Liver (tissue), 9 donors: ENCODE results near the gene EFNA2. TPM values are rescaled to one million over a fixed set of nuclear protein-coding genes. Genes with fewer than 3 reads are reported as not detected.

Experiments used
- DNase-seq: peaks from one replicate; pipeline ENCODE4 v3.0.0-alpha.2; 2017; ENCODE audit warnings: low spot score
- H3K27ac ChIP-seq, 2 donors: one replicate each; pipeline ENCODE4 v1.7.0; 2013; ENCODE audit warnings: inconsistent platforms in 2 of 2, low read length in 2 of 2, control low read depth in 1 of 2, low read depth in 1 of 2, mild to moderate bottlenecking in 1 of 2
- H3K27me3 ChIP-seq, 4 donors: one replicate each; pipeline versions ENCODE4 v1.6.1 to v1.7.0; 2013; ENCODE audit warnings: low read length in 3 of 4, inconsistent platforms in 1 of 4, mild to moderate bottlenecking in 1 of 4, moderate library complexity in 1 of 4; ENCODE audit not compliant: control insufficient read depth in 4 of 4, insufficient read depth in 4 of 4
- H3K36me3 ChIP-seq, 4 donors: one replicate each; pipeline versions ENCODE4 v1.6.1 to v1.7.0; 2013; ENCODE audit warnings: low read length in 3 of 4, mild to moderate bottlenecking in 3 of 4, low read depth in 1 of 4, moderate library complexity in 1 of 4; ENCODE audit not compliant: control insufficient read depth in 4 of 4, insufficient read depth in 3 of 4
- H3K4me1 ChIP-seq, 4 donors: one replicate each; pipeline versions ENCODE4 v1.6.1 to v1.7.0; 2013; ENCODE audit warnings: low read length in 3 of 4, mild to moderate bottlenecking in 3 of 4, moderate library complexity in 1 of 4; ENCODE audit not compliant: control insufficient read depth in 4 of 4, insufficient read depth in 4 of 4
- H3K4me3 ChIP-seq, 3 donors: one replicate each; pipeline versions ENCODE4 v1.6.1 to v1.7.0; 2013; ENCODE audit warnings: low read length in 3 of 3, control low read depth in 1 of 3, low read depth in 1 of 3, mild to moderate bottlenecking in 1 of 3
- H3K9ac ChIP-seq, 2 donors: one replicate each; pipeline ENCODE4 v1.7.0; 2013; ENCODE audit warnings: low read length in 2 of 2, mild to moderate bottlenecking in 2 of 2, moderate library complexity in 2 of 2, control low read depth in 1 of 2, low read depth in 1 of 2
- H3K9me3 ChIP-seq, 4 donors: one replicate each; pipeline versions ENCODE4 v1.6.1 to v1.7.0; 2013; ENCODE audit warnings: low read length in 3 of 4; ENCODE audit not compliant: control insufficient read depth in 4 of 4
- EGR1 ChIP-seq, 2 donors: IDR thresholded peaks; 2 replicates each; pipeline ENCODE4 v1.6.1; 2016 to 2018; ENCODE audit warnings: antibody characterized with exemption in 2 of 2, low read depth in 2 of 2
- FOXA1 ChIP-seq: IDR thresholded peaks from 2 replicates; pipeline ENCODE4 v1.6.1; 2016; ENCODE audit warnings: antibody characterized with exemption
- GABPA ChIP-seq, 2 donors: IDR thresholded peaks in 1 of 2; conservative IDR thresholded peaks in 1 of 2; 2 replicates each; pipeline ENCODE4 v1.6.1; 2016; ENCODE audit warnings: antibody characterized with exemption in 2 of 2, mild to moderate bottlenecking in 1 of 2, moderate library complexity in 1 of 2
- HNF4A ChIP-seq, 2 donors: conservative IDR thresholded peaks; 2 replicates each; pipeline ENCODE4 v1.6.1; 2016; ENCODE audit warnings: antibody characterized with exemption in 2 of 2, mild to moderate bottlenecking in 2 of 2
- RAD21 ChIP-seq, 2 donors: IDR thresholded peaks; 2 replicates each; pipeline ENCODE4 v1.6.1; 2016; ENCODE audit warnings: antibody characterized with exemption in 2 of 2, mild to moderate bottlenecking in 2 of 2
- RXRA ChIP-seq, 2 donors: IDR thresholded peaks; 2 replicates each; pipeline ENCODE4 v1.6.1; 2017 to 2018; ENCODE audit warnings: antibody characterized with exemption in 2 of 2, mild to moderate bottlenecking in 1 of 2
- SP1 ChIP-seq: IDR thresholded peaks from 2 replicates; pipeline ENCODE4 v1.6.1; 2018; ENCODE audit warnings: antibody characterized with exemption, mild to moderate bottlenecking
- TAF1 ChIP-seq: conservative IDR thresholded peaks from 2 replicates; pipeline ENCODE4 v1.6.1; 2016; ENCODE audit warnings: antibody characterized with exemption, mild to moderate bottlenecking
- YY1 ChIP-seq: IDR thresholded peaks from 2 replicates; pipeline ENCODE4 v1.6.1; 2016; ENCODE audit warnings: antibody characterized with exemption, mild to moderate bottlenecking
- WGBS: extraction: QIAGEN DNeasy Blood & Tissue Kit; methylation state at CpG from one replicate; pipeline ENCODE4 v1.1.7; 2013; 5-methylcytosine and 5-hydroxymethylcytosine counted together
- polyA plus RNA-seq, 2 donors: library from polyadenylated mRNA; stranded (reverse) in 1 of 2; unstranded in 1 of 2; fragments of 200-250 nt in 1 of 2; fragments of >200 nt in 1 of 2; fragmentation: Nextera tagmentation in 1 of 2; extraction: Ambion mirVana in 1 of 2; gene quantifications; one replicate each; pipeline versions ENCODE4 v1.2.1 to v1.2.3, GENCODE V29; 2013 to 2015
- total RNA-seq, 2 donors: library from RNA; depleted of rRNA; stranded (reverse); fragments of >200 nt; gene quantifications; one replicate each; pipeline ENCODE4 v1.2.3, GENCODE V29; 2014
- TF ChIP-seq, protein P1 (sequence below): IDR thresholded peaks from 2 replicates; pipeline ENCODE4 v1.6.1; 2016; ENCODE audit warnings: antibody characterized with exemption
- TF ChIP-seq, protein P2 (sequence below): IDR thresholded peaks from 2 replicates; pipeline ENCODE4 v1.6.1; 2016; ENCODE audit warnings: antibody characterized with exemption
- donor health status: healthy.
- donor health status: healthy.
- donor health status: healthy.
- donor health status: healthy.
- donor health status: healthy.

The EFNA2 gene
- total and polyA plus RNA-seq, 4 donors, result 0.98 to 9.8 (median 4.3) TPM

DNA sequence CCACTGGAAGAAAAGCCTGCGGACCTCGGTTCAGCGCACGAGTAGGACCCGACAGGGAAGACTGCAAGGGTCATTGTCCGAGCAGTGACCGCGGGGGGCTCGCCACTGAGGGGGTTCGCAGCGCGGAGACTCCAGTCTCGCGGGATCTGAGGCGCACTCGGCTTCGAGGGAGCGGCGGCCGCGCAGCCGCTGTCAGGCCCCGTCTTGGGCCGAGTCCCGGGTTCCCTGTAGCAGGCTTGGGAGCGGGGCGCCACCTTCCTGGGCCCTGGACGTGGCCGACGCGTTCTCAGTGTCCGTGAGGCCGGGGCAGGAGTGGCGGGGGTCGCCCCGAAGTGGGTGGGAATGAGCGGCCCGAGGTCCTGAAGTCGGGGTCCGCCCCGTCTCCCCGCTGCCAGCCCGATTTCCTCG, 10.8 kb upstream of the EFNA2 start:
- H3K9me3 ChIP-seq, result no peaks in the 10 kb centered on the region
- peak overlapping the region in 2 of 3 donors; percentile 19 to 66 for H3K4me3 ChIP-seq
- H3K4me1 ChIP-seq, result peaks cover 24 to 69% (median 59%) of the 10 kb centered on the region in 4 donors
- H3K27me3 ChIP-seq, result no peaks in the 10 kb centered on the region
- H3K9ac ChIP-seq, result no peak overlapping the region
- 30% methylated on average over 44 of the region's 44 CpGs for WGBS
- TF ChIP-seq FOXA1 (no peak), RXRA (IDR thresholded peaks at IDR 0.05) (no peak), TAF1 (no peak), RAD21 (IDR thresholded peaks at IDR 0.05) (no peak)
- TF ChIP-seq, protein P1, sequence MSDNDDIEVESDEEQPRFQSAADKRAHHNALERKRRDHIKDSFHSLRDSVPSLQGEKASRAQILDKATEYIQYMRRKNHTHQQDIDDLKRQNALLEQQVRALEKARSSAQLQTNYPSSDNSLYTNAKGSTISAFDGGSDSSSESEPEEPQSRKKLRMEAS, result no peak
- TF ChIP-seq, protein P2, sequence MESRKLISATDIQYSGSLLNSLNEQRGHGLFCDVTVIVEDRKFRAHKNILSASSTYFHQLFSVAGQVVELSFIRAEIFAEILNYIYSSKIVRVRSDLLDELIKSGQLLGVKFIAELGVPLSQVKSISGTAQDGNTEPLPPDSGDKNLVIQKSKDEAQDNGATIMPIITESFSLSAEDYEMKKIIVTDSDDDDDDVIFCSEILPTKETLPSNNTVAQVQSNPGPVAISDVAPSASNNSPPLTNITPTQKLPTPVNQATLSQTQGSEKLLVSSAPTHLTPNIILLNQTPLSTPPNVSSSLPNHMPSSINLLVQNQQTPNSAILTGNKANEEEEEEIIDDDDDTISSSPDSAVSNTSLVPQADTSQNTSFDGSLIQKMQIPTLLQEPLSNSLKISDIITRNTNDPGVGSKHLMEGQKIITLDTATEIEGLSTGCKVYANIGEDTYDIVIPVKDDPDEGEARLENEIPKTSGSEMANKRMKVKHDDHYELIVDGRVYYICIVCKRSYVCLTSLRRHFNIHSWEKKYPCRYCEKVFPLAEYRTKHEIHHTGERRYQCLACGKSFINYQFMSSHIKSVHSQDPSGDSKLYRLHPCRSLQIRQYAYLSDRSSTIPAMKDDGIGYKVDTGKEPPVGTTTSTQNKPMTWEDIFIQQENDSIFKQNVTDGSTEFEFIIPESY, result no peak
- peak overlapping the region; percentile 89 to 98 for H3K27ac ChIP-seq
- DNase-seq, result no peak
- peaks cover 20 to 33% (median 23%) of the 10 kb centered on the region in 4 donors for H3K36me3 ChIP-seq

DNA sequence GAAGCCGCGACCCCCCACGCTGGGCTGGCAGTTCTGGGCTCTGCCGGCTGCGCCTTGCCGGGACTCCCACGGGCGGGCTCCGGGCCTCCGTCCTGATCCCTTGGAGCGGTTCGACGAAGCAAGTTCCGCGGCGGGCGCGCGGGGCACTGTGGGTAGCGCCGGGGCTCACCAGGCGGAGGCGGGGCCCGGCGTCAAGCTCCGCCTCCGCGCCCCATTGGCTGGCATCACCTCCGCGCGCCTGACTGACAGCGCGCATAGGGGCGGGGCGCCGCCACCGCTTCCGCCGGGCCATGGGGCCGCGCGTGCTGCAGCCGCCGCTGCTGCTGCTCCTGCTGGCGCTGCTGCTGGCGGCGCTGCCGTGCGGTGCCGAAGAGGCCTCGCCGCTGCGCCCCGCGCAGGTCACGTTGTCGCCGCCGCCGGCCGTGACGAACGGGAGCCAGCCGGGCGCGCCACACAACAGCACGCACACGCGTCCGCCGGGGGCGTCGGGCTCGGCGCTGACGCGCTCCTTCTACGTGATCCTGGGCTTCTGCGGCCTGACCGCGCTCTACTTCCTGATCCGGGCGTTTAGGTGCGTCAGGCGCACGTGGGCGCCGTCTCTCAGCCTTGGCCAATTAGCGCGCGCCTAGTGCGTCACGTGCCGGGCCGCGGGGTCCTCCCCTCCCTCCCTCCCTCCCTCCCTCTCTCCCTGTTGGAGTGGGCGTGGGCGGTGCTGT, 10.3 kb upstream of the EFNA2 start, which contains the start of gene FAM174C:
Gene FAM174C (plus strand): TSS at position 271 of the 716 bp plus-strand sequence. CDS start 20 bp downstream, at position 291.
- peak within 1 kb of the TSS; percentile 89 to 98 for H3K27ac ChIP-seq
- peak; percentile 92 for DNase-seq
- no peaks in the 10 kb centered on the region for H3K27me3 ChIP-seq
- H3K9ac ChIP-seq, result peak within 1 kb of the TSS; percentile 0 to 90
- H3K36me3 ChIP-seq, result peaks cover 20 to 33% (median 23%) of the 10 kb centered on the region in 4 donors
- WGBS, result under 1% methylated on average over 98 of the region's 98 CpGs
- H3K4me3 ChIP-seq, result peak within 1 kb of the TSS; percentile 55 to 66 (median 65)
- H3K9me3 ChIP-seq, result no peaks in the 10 kb centered on the region
- TF ChIP-seq YY1, result no peak
- no peak for TF ChIP-seq RXRA (IDR thresholded peaks at IDR 0.05)
- TF ChIP-seq HNF4A (conservative IDR thresholded peaks at IDR 0.05), result no peak
- TF ChIP-seq TAF1, result no peak
- peak in 1 of 2 donors; percentile 49 for TF ChIP-seq GABPA (IDR thresholded peaks at IDR 0.05 in 1 of 2, conservative IDR thresholded peaks at IDR 0.05 in 1 of 2)
- TF ChIP-seq, protein P1, result no peak
- TF ChIP-seq SP1, result peak; percentile 66
- no peak for TF ChIP-seq RAD21 (IDR thresholded peaks at IDR 0.05)
- TF ChIP-seq EGR1 (IDR thresholded peaks at IDR 0.05; ENCODE audit: low read depth in 2 of 2), result peak; percentile 92 to 93
- H3K4me1 ChIP-seq, result peaks cover 22 to 67% (median 57%) of the 10 kb centered on the region in 4 donors

DNA sequence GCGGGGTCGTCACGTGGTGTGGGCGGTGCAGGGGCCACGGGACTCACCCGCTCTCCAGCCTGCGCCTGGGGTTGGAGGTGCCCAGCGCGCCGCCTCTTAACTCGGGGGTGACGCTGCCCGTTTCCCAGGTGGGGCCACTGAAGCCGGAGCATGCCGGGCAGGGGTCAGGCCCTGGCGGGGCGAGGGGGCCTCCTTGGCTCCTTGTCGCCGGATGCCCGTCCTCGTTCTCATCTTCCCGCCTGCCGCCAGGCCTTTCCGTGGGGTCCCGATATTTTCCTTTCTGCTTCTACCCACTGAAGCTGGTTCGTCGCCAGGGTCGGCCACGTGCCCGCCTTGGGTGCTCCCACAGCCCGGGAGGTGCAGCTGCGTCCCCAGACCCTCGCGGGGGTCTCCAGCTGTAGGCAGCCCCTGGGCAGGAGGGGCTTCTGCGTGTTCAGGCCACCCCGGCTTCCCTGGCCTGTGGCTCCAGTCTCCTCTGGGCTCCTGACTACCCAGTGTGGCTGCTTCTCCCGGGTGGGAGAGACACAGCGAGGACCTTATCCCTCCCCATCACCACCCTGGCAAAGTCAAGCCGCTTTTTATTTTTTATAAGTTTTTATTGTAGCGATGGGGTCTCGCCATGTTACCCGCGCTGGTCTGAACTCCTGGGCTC, 9.6 kb upstream of the EFNA2 start:
- no peaks in the 10 kb centered on the region for H3K9me3 ChIP-seq
- H3K9ac ChIP-seq, result peak overlapping the region; percentile 0 to 90
- DNase-seq, result no peak
- H3K27me3 ChIP-seq, result no peaks in the 10 kb centered on the region
- peak overlapping the region; percentile 42 to 66 (median 63) for H3K4me3 ChIP-seq
- H3K27ac ChIP-seq, result peak overlapping the region; percentile 89 to 98
- WGBS, result 13% methylated on average over 42 of the region's 43 CpGs
- H3K4me1 ChIP-seq, result peaks cover 20 to 60% (median 50%) of the 10 kb centered on the region in 4 donors
- peaks cover 18 to 32% (median 23%) of the 10 kb centered on the region in 4 donors for H3K36me3 ChIP-seq
- TF ChIP-seq SP1, result peak; percentile 6
- TF ChIP-seq RAD21 (IDR thresholded peaks at IDR 0.05), result no peak
- no peak for TF ChIP-seq FOXA1
- no peak for TF ChIP-seq RXRA (IDR thresholded peaks at IDR 0.05)
